Kidney epithelial cell (primary cell): Measurements from ENCODE around the gene TSPAN6. TPM values are rescaled to one million over a fixed set of nuclear protein-coding genes. Genes with fewer than 3 reads are reported as not detected.

Source experiments
- DNase-seq: peaks from one replicate; pipeline ENCODE4 v3.0.0-alpha.2; 2010; ENCODE audit warnings: low read depth
- H3K27me3 ChIP-seq: 2 replicates; pipeline ENCODE4 v1.6.0; 2011; ENCODE audit warnings: low read length; ENCODE audit not compliant: control insufficient read depth, insufficient read depth
- H3K36me3 ChIP-seq: 2 replicates; pipeline ENCODE4 v1.5.1; 2011; ENCODE audit warnings: low read length; ENCODE audit not compliant: control insufficient read depth, insufficient read depth
- H3K4me3 ChIP-seq: 2 replicates; pipeline ENCODE4 v1.5.1; 2011; ENCODE audit warnings: low read depth, mild to moderate bottlenecking, control low read depth, low read length
- total RNA-seq: library from RNA; depleted of rRNA; stranded (reverse); fragments of >200 nt; gene quantifications from 2 replicates; pipeline ENCODE4 v1.2.3, GENCODE V29; 2015
- TF ChIP-seq, protein P1 (sequence below): IDR thresholded peaks from 2 replicates; pipeline ENCODE4 v1.5.1; 2011; ENCODE audit warnings: mild to moderate bottlenecking, moderate library complexity, low read length, control low read depth, inconsistent platforms; ENCODE audit not compliant: insufficient read depth, poor library complexity, severe bottlenecking

TSPAN6 gene
- total RNA-seq, 1 donor from 2014 or later: 44.0 TPM

DNA sequence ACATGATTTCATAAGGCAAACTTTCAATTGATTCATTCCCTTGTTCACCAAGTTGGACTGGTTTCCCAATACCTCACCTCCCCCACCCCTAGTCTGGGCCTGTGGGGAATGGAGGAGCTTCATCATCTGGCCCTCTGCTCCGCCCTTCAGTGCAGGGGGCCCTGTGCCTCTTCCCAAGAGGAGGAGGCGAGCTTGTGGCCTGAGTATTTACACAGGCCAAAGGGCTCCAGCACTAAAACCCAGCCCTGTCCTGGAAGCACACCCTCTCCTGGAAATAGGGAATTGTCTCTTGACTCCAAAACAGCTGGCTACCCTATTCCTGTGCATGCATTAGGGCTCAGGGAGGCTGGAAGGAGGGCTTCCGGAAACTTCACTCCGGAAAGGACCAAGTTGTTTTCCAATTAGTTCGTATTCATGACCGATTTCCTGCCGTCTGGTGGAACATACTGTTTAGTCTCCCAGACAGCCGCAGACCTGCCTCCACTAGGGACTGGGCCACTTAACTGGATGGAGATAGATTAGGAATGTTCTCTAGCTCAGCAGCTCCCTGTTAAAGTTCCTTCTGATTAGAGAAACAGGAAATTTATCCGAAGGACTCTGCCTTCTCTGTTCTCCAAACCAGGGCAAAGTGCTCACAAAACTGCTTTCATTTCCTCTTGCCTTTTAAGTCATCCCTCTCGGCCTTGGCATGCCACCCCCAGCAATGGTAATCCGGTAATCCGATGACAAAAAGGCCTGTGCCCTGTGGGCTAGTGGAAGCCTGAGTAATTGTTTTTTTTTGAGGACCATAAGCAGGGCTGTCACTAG is 13.1 kb upstream of the TSPAN6 start:
- DNase-seq: no peak
- H3K27me3 ChIP-seq: no peaks in the 10 kb centered on the region
- TF ChIP-seq, protein P1, sequence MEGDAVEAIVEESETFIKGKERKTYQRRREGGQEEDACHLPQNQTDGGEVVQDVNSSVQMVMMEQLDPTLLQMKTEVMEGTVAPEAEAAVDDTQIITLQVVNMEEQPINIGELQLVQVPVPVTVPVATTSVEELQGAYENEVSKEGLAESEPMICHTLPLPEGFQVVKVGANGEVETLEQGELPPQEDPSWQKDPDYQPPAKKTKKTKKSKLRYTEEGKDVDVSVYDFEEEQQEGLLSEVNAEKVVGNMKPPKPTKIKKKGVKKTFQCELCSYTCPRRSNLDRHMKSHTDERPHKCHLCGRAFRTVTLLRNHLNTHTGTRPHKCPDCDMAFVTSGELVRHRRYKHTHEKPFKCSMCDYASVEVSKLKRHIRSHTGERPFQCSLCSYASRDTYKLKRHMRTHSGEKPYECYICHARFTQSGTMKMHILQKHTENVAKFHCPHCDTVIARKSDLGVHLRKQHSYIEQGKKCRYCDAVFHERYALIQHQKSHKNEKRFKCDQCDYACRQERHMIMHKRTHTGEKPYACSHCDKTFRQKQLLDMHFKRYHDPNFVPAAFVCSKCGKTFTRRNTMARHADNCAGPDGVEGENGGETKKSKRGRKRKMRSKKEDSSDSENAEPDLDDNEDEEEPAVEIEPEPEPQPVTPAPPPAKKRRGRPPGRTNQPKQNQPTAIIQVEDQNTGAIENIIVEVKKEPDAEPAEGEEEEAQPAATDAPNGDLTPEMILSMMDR: no peak
- H3K36me3 ChIP-seq: no peaks in the 10 kb centered on the region
- H3K4me3 ChIP-seq: no peak overlapping the region

DNA sequence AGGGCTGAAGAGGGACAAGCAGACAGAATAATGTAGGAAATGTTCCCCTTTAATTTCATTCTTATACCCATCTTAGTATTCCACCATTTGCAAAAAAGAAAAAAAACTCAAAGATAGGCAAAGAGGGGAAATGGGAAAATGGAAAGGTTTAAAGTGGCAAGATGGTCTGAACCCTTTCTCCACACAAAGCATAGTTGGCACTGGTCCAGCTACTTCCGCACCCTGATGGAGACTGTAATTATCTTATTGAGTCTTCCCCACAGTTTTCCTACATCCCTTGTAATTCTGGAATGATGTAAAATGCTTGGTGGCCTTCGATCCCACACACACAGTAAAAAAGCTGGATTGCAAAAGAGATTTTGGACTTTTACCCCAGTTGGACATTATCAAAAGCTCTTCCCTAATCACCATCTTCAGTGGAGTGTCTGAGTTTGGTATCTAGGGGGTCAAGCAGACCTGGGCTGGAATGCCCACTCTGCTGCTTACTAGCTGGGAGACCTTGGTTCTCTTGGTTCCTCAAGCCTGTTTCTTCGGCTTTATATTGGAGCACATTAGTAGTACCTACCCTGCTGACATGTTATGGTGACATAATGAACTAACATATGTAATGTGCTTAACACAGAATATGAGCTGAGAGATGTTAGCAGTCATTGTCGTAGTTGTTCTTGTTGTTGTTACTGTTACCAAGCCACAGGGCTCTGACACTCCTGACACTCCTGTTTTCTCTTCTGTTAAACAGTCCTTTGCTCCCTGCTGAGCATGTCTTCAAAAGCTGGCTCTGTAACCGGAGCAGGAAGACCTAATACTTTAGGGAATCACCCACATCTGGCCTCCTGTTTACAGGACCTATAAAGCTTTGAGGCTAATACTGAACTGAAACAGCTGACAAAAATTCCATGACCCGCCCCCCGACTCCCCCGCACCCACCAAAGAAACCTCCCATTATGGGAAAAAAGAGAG is 12.1 kb upstream of the TSPAN6 start:
- Histone ChIP-seq H3K4me3 (no peak overlapping the region), H3K36me3 (no peaks in the 10 kb centered on the region), H3K27me3 (no peaks in the 10 kb centered on the region)
- no peak for DNase-seq
- TF ChIP-seq, protein P1: no peak

DNA sequence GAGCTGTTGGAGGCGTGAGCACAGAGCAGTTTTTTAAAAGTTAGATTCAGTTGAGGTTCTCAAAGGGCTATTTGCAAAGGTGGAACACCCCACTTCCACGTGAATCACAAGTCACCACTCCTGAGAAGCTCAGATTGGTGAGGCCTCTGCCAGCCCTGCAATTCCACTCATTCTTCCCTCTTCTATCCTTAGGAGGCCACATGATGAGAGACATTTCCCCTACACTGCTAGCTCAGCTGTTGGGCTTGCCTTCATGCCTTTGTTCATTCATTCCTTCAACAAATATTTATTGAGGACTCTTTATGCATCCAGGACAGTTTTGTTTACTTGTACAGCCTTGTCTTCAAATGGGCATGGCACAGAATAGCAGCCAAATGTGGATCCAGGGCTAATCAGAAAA is 11.1 kb upstream of the TSPAN6 start:
- TF ChIP-seq, protein P1: no peak
- Histone ChIP-seq H3K4me3 (no peak overlapping the region), H3K27me3 (no peaks in the 10 kb centered on the region), H3K36me3 (no peaks in the 10 kb centered on the region)
- no peak for DNase-seq

DNA sequence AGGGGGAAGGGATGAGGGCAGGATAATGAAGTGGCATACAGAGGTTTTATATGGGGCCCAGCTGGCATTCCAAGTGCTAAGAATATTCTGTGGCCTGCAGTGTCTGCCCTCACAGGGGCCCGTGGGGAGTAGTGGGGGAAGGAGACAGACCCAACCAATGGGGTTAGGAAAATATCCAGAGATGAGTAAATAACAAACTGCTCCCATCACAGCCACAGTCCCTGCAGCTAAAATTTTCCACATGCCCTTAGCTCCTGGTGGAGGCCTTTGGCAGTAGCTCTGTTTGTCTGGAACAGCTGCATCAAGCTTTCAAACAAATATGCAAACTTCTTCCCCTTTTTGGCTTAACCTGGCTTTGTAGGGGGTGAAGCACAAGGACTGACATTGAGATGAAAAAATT is 10.5 kb upstream of the TSPAN6 start:
- no peaks in the 10 kb centered on the region for H3K36me3 ChIP-seq
- H3K27me3 ChIP-seq: no peaks in the 10 kb centered on the region
- DNase-seq: no peak
- TF ChIP-seq, protein P1: no peak
- no peak overlapping the region for H3K4me3 ChIP-seq

DNA sequence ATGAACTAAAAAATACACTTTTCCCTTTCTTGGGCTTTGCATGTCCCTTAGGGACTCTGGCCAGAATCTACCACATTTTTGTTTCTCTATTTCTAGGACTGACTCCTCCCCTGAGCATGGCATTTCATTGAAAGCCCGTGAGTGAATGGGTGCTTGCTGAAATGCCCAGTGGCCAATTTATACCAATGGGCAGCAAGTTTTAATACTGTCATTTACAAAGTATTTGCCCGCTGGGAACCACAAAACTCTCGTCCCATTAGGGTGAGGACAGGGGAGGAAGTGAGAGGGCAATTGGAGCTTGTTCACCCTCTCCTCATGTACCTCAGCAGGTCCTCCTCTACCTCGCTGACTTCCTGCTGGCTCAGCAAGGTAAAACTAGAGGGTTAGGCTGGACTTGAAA is 8.5 kb upstream of the TSPAN6 start:
- no peaks in the 10 kb centered on the region for H3K27me3 ChIP-seq
- TF ChIP-seq, protein P1: no peak
- no peaks in the 10 kb centered on the region for H3K36me3 ChIP-seq
- no peak for DNase-seq
- no peak overlapping the region for H3K4me3 ChIP-seq
